CD4-positive, alpha-beta T cell treated with Interleukin-15 for 4 hours (primary cell): ENCODE results near the gene SLC26A9.

Experiments used
- DNase-seq: peaks from one replicate; pipeline ENCODE4 v3.0.0-alpha.2; 2020; ENCODE audit warnings: low spot score

SLC26A9 gene

GRCh38 chr1:205943245-205943644 is at the start of gene SLC26A9:
TSS of gene SLC26A9 (minus strand) at chr1:205943456. CDS start at chr1:205935820, 7,636 bp downstream.
- no peak for DNase-seq

- no peak for DNase-seq
Observed at GRCh38 chr1:205992218-205992882, 49.1 kb upstream of the SLC26A9 start.

DNA sequence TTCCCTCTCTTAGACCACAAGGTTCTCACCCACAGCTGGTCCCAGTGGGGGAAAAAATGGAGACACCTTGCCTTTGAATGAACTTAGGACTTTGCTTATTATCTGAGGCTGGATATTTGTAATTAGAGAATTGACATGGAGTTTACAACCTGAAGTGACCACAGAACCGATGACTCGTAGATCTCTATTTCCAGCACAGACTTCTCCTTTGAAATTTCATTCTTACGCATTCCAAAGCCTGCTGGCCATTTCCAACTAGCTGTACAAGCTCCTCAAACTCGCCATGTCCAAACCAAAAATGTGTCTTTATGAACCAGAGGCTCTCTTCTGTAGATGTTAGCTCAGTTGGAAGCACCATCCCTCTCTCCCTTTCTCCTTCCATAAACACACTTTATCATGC is 48.0 kb upstream of the SLC26A9 start:
- DNase-seq, result no peak

- no peak for DNase-seq
Observed at GRCh38 chr1:205990226-205990625, 47.0 kb upstream of the SLC26A9 start.

- no peak for DNase-seq
Observed at GRCh38 chr1:205989786-205990185, 46.5 kb upstream of the SLC26A9 start.

DNA sequence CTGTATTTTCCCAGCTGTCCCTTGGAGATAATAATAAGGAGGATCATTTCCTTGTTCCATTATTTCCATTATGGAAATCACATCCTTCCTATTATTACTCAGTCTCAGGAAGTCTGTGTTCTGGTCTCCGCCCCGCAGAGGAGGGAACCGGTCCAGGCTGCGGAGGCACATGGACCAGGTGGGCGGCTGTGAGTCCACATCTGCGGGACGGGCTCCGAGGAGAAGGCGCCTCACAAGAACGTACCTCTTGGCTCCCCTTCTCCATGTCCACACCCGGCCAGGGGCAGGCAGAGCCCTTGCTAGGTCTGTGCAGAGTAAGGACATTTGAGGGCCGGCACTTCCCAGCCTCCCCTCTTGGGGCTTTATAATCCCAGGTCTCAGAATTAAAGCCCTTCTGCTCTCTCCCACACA is 45.3 kb upstream of the SLC26A9 start:
- no peak for DNase-seq

DNA sequence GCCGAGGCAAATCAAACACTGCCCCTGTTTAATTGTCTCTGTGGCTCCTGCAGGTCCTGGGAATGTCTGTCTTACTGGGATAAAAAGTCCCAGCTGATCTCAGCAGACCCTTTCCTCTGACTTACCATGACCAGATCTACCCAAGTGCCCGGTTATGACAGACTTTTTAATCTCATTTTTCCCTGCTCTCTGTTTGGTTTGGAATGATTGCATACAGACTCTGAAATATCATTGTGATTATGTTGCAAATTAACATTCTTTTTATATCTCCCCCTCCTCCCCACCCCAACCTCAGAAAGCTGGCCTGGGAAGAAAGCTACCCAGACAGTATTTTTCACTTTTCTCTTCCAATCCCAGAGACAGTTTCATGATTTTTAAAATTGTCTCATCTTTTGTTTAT is 43.6 kb upstream of the SLC26A9 start:
- DNase-seq, result no peak

GRCh38 chr1:205986292-205986691 is 43.0 kb upstream of the SLC26A9 start:
- DNase-seq, result no peak

GRCh38 chr1:205985330-205986005 is 42.2 kb upstream of the SLC26A9 start:
- DNase-seq, result no peak

DNA sequence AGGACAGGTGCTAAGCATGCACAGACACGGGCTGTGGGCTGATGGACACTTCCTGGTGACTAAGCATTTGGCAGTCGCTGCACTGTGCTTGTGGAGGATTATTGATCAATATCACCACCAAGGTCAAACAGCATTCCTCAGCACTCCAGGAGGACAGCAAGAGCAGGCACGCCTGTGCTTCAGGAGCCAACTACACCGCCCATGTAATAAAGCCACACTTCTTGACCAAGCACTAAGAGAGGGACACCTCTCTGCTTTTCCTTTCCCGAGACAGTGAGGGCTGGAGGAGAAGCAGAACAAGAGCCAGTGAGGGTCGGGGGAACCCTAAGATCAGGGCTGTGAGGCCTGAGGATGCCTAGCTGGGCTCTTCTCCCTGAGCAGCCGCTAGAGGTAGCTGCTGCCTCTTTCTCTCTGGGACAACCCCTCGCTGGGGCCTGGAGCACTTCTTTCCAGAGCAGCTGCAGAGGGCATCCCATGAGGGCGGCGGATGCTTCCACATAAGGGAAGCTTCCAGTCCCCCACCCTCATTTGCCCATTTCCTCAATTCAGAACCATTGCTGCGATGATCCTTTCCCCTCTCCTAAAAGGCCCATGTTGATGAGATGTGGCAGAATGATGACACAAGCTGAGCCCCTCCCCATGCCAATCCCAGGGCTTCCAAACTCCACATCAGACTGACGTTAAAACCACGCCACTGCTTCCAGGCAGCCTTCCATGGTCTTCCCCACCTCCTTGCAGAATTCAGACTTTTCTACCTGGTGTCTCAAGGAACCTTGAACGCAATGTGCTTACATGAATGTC is 40.9 kb upstream of the SLC26A9 start:
- DNase-seq, result no peak

DNA sequence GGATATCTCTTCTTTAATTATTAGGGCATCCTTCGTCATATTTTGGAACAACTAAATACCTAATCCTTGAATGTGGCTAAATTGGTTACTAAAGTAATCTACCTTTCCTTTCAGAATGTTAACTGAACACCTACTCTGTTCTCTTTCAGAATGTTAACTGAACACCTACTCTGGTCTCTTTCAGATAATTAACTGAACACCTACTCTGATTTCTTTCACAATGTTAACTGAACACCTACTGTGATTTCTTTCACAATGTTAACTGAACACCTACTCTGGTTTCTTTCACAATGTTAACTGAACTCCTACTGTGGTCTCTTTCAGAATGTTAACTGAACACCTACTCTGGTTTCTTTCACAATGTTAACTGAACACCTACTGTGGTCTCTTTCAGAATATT is 38.0 kb upstream of the SLC26A9 start:
- no peak for DNase-seq

DNA sequence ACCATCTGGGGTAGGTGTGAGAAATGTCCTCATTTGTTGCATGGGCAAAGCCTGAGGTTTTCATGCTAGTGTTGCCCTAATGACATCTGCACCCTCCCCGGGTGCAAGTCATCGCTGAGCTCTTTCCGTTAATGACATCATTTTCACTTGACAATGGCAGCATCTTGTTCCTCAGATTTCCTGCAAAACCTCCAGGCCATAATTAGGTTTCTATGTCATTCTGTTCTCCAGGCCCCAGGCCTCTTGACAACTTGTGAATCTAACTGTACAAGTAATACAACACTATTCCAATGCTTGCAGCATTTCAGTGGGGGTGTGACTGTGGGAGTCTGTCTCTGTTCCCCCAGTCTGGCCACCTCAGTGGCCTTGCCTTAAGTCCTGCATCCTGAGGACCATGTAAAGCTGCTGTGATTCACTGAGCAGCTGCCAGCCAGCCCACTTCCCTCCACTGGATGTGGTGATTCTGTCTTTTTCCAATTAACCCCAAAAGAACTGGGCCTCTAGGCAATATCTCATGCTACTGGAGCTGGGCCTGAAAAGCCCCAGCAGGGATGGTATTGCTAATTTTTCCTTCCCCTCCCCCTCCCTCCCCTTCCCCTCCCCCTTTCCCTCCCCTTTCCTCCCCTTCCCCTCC is 37.1 kb upstream of the SLC26A9 start:
- DNase-seq, result no peak

- DNase-seq, result no peak
Observed at GRCh38 chr1:205979301-205979700, 36.0 kb upstream of the SLC26A9 start.

- no peak for DNase-seq
Observed at GRCh38 chr1:205978676-205979075, 35.4 kb upstream of the SLC26A9 start.

DNA sequence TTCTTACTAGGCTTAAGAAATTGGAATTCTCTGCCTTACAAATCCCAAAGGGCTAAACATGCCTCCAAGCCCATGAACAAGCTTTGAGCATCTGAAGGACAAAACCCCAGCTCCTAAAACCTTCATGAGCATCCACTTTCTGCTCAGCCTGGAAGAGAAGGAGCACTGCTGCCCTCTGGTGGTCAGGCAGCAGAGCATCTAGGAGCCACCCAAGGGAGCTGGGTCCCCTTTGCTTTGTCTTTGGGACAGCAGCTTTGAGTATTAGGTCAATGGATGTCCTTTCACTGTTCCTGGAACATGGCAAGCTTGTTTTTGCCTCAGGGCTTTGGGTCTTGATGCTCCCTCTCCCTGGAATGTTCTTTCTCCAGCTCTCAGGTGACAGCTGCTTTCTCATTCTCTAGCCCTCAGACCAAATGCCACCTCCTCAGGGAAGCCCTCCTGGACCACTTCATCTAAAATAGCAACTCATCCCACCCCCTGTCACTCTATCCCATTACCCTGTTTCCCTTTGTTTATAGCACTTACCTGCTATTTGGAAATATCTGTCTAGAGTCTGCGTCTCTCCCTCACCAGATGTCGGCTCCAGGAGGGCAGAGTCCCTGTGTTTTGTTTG is 34.3 kb upstream of the SLC26A9 start:
- peak; percentile 72 for DNase-seq

GRCh38 chr1:205976708-205977401 is 33.6 kb upstream of the SLC26A9 start:
- DNase-seq, result no peak

- no peak for DNase-seq
Observed at GRCh38 chr1:205976036-205976435, 32.8 kb upstream of the SLC26A9 start.

DNA sequence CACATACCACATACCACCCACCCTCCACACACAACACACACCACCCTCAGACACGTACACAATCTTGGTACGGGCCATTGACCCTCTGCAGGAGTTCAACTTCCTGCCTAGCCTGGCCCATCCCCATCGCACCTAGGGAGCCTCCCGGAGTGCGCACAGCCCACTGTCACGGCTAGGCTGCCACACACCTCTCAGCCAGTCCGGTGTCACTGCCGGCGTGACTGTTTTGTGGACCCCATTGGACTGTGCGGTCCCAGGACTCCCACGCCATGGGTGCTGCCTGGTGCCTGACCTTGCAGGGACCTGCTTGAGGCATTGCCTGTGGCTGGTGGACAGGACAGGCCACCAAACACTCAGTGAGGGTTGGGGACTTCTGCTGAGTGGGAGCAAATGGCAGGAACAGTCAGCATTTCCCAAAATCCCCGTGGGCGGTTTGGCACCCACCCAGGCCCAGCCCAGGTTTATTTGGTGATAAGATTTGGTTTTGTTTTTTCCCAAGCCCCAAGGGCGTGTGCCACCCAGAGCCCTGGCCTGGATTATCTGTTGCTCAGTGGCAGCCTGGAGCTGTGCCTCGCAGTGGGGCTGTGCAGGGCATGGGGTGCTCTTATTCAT is 32.2 kb upstream of the SLC26A9 start:
- DNase-seq, result no peak

DNA sequence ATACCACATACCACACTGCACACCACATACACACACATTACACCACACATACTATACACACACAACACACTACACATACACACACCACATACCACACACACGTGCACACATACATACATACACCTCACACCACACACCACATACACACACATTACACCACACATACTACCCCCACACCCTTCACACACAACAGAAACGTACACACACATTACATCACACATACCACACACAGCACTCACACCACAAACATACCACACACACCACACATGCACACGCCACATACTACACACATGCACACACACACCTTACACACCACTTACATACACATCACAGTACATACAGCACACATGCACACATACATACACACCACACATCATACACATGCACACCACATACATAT is 31.5 kb upstream of the SLC26A9 start:
- DNase-seq, result no peak

DNA sequence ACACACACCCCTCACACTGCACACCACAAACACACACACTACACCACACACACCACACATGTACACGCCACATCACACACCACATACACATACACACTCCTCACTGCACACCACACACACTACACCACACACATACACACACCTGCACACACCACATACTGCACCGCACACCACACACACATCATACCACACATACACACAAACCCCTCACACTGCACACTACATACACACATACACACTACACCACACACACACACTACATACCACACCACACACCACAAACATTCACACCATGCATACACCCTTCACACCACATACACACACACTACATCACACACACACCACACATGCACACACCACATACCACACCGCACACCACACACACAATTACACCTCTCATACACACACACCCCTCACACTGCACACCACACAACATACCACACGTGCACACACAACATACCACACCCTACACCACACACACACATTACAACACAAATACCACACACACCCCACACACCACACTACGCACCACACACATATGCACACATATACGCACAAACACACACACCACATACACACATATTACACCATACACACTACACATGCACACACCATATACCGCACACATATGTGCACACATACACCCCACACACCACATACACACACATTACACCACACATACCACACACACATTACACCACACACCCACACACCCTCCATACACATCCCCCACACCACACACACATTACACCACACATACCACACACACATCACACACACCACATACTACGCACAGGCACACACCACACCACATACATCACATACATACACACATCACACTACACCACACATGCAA is 30.3 kb upstream of the SLC26A9 start:
- DNase-seq, result no peak
